Spleen (tissue), 11 donors: Measurements from ENCODE around the gene STIM1. TPM values are rescaled to one million over a fixed set of nuclear protein-coding genes. Genes with fewer than 3 reads are reported as not detected.

Experiments
- DNase-seq: peaks from one replicate; pipeline ENCODE4 v3.0.0-alpha.2; 2020
- H3K27ac ChIP-seq, 8 donors: fragments of 200-600 bp; sonication (generic) in 7 of 8; 1 replicate in 4 of 8; 2 replicates in 4 of 8; pipeline versions ENCODE4 v1.5.0 to v1.8.0; 2016 to 2021; ENCODE audit warnings: inconsistent platforms in 4 of 8, mild to moderate bottlenecking in 4 of 8, moderate library complexity in 1 of 8
- H3K27me3 ChIP-seq, 7 donors: fragments of 200-600 bp; sonication (generic) in 6 of 7; replicated peaks in 1 of 7; 1 replicate in 4 of 7; 2 replicates in 3 of 7; pipeline versions ENCODE4 v1.5.0 to v1.8.0; 2016 to 2021; ENCODE audit warnings: inconsistent platforms in 3 of 7, mild to moderate bottlenecking in 1 of 7
- H3K36me3 ChIP-seq, 6 donors: fragments of 200-600 bp; sonication (generic) in 5 of 6; 1 replicate in 4 of 6; 2 replicates in 2 of 6; pipeline versions ENCODE4 v1.5.0 to v1.8.0; 2016 to 2021; ENCODE audit warnings: inconsistent platforms in 2 of 6
- H3K4me1 ChIP-seq, 6 donors: fragments of 200-600 bp; sonication (generic) in 5 of 6; 1 replicate in 3 of 6; 2 replicates in 3 of 6; pipeline versions ENCODE4 v1.5.0 to v1.8.0; 2016 to 2021; ENCODE audit warnings: inconsistent platforms in 3 of 6
- H3K4me3 ChIP-seq, 8 donors: fragments of 200-600 bp; sonication (generic) in 7 of 8; 1 replicate in 4 of 8; 2 replicates in 4 of 8; pipeline versions ENCODE4 v1.5.0 to v1.8.0; 2016 to 2021; ENCODE audit warnings: inconsistent platforms in 4 of 8, mild to moderate bottlenecking in 4 of 8, moderate library complexity in 2 of 8
- H3K9me3 ChIP-seq, 8 donors: fragments of 200-600 bp; sonication (generic) in 7 of 8; 1 replicate in 4 of 8; 2 replicates in 4 of 8; pipeline versions ENCODE4 v1.5.0 to v1.8.0; 2016 to 2021; ENCODE audit warnings: inconsistent platforms in 4 of 8
- POLR2A ChIP-seq, 3 donors: fragments of 450-650 bp; IDR thresholded peaks; one replicate each; pipeline ENCODE4 v1.5.1; 2017; ENCODE audit warnings: antibody characterized with exemption in 3 of 3, mild to moderate bottlenecking in 1 of 3
- POLR2AphosphoS5 ChIP-seq, 3 donors: sonication (generic); formaldehyde crosslinking; IDR thresholded peaks; one replicate each; pipeline ENCODE4 v1.5.1; 2017; ENCODE audit warnings: antibody characterized with exemption in 3 of 3
- WGBS, 5 donors: extraction: QIAGEN DNeasy Blood & Tissue Kit in 3 of 5; methylation state at CpG; one replicate each; pipeline versions ENCODE4 v1.1.5 to v1.1.7; 2013 to 2018; 5-methylcytosine and 5-hydroxymethylcytosine counted together
- intact Hi-C: fragments of 100-400 bp; cut with DNase I; formaldehyde crosslinking; loops from one replicate; pipeline ENCODE4 v1.15.0; 2023; ENCODE audit warnings: low total_unique reads
- polyA plus RNA-seq, 3 donors: library from polyadenylated mRNA; stranded (reverse); fragments of 200-250 nt; gene quantifications; one replicate each; pipeline ENCODE4 v1.2.1, GENCODE V29; 2013
- total RNA-seq, 7 donors: library from RNA; depleted of rRNA in 3 of 7; stranded (reverse); fragments of >200 nt in 3 of 7; fragmentation: NEBNext Ultra II Directional in 4 of 7; extraction: Animal tissue kit (Norgen Biotek cat#: 25700) in 4 of 7; gene quantifications; one replicate each; pipeline versions ENCODE4 v1.1.0 to v1.2.1, GENCODE V29; 2016 to 2021
- TF ChIP-seq, protein P1 (sequence below), 11 experiments: fragments of 200-600 bp in 7 of 11; fragments of 450-650 bp in 4 of 11; sonication (generic) in 4 of 11; IDR thresholded peaks in 8 of 11; conservative IDR thresholded peaks in 3 of 11; 1 replicate in 7 of 11; 2 replicates in 4 of 11; pipeline versions ENCODE4 v1.4.0 to v1.8.0; 2016 to 2021; ENCODE audit warnings: antibody characterized with exemption in 11 of 11, inconsistent platforms in 4 of 11, mild to moderate bottlenecking in 1 of 11
- donor health status: healthy with polysubstance abuse.
- donor health status: DM: no; HTN: no; CAD: no; lungs with moderate emphysema.
- donor health status: DM: no; HTN: no; CAD: no.
- donor health status: Bipolar disorder and iron deficiency.
- donor health status: healthy.
- donor health status: DM: no; HTN: no; CAD: no.
- donor health status: DM: yes; HTN: yes; CAD: no.

STIM1 gene
- total and polyA plus RNA-seq, 10 donors = 13.0 to 85.2 (median 58.0) TPM

DNA sequence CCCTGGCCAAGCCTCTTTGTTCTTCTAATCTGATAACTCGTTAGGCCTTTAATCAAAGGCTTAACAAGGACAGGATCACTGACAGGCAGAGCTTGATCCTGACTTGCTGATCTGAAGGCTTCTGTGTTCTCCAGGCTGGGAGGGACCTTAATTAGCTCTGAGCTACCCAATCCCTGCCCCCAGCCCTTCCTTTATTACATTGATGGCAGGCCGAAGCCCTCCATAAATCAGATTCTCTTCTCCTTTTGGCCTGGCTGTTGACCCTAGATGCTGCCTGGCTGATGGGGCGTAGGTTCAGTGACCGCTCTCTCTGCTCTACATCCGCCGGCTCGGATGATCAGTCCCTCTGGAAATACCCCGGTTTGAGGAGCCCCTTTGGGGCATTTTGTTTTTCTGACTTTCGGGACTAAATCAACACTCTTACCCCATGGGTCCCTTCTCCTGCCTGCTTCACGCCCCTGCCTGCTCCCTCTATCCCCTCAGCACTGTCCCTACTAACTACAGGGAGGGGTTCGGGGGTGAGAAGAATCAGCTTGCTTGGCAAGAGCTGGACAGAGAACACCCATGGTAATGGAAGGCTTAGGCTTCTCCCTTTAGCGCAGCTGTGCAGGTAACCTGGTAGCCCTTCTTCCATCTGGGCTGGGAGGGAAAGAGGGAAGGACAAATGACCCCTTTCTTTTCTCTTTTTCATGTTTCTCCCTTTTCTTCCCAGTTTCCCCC lies 229.1 kb downstream of the STIM1 start:
- DNase-seq = no peak
- WGBS, 5 donors = 93 to 95% (median 94%) methylated on average over 12 of the region's 12 CpGs

DNA sequence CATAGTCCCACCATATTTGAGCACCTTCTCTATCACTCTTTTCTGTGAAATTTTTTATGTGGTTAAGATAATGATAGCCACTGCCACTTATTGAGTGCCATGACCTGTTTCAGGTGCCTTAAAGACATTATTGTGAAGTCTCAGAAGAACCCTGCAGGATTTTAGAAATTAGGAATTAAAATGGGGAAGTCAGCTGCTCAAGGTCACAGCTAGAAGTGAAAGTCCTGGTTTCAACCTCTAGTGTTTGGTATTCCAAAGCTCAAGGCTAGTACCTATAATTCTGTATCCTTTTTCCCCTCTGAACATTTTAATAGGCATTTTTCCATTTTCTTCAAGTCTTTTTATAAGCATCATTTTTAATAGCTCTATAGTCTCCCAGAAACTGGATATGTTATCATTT lies 230.1 kb downstream of the STIM1 start:
- Histone ChIP-seq H3K27me3 (no peaks in the 10 kb centered on the region), H3K9me3 (no peaks in the 10 kb centered on the region), H3K4me1 (peaks cover 0 to 8% (median 0%) of the 10 kb centered on the region in 6 donors), H3K36me3 (peaks cover 0 to 100% (median 66%) of the 10 kb centered on the region in 6 donors), H3K4me3 (no peak overlapping the region), H3K27ac (no peak overlapping the region)
- intact Hi-C loops = no loop called here
- TF ChIP-seq POLR2A (IDR thresholded peaks at IDR 0.05) (no peak), POLR2AphosphoS5 (IDR thresholded peaks at IDR 0.05) (no peak)
- TF ChIP-seq, protein P1, sequence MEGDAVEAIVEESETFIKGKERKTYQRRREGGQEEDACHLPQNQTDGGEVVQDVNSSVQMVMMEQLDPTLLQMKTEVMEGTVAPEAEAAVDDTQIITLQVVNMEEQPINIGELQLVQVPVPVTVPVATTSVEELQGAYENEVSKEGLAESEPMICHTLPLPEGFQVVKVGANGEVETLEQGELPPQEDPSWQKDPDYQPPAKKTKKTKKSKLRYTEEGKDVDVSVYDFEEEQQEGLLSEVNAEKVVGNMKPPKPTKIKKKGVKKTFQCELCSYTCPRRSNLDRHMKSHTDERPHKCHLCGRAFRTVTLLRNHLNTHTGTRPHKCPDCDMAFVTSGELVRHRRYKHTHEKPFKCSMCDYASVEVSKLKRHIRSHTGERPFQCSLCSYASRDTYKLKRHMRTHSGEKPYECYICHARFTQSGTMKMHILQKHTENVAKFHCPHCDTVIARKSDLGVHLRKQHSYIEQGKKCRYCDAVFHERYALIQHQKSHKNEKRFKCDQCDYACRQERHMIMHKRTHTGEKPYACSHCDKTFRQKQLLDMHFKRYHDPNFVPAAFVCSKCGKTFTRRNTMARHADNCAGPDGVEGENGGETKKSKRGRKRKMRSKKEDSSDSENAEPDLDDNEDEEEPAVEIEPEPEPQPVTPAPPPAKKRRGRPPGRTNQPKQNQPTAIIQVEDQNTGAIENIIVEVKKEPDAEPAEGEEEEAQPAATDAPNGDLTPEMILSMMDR (IDR thresholded peaks at IDR 0.05 in 8 of 11, conservative IDR thresholded peaks at IDR 0.05 in 3 of 11) = no peak
- DNase-seq = no peak

More for the DNA sequence above, 229.1 kb downstream of the STIM1 start:
- intact Hi-C loops = no loop called here
- Histone ChIP-seq H3K9me3 (no peaks in the 10 kb centered on the region), H3K27me3 (no peaks in the 10 kb centered on the region), H3K27ac (no peak overlapping the region), H3K4me1 (peaks cover 0 to 8% (median 0%) of the 10 kb centered on the region in 6 donors), H3K36me3 (peaks cover 0 to 100% (median 63%) of the 10 kb centered on the region in 6 donors), H3K4me3 (no peak overlapping the region)
- TF ChIP-seq, protein P1 (IDR thresholded peaks at IDR 0.05 in 8 of 11, conservative IDR thresholded peaks at IDR 0.05 in 3 of 11) = no peak
- TF ChIP-seq POLR2AphosphoS5 (IDR thresholded peaks at IDR 0.05) = no peak

DNA sequence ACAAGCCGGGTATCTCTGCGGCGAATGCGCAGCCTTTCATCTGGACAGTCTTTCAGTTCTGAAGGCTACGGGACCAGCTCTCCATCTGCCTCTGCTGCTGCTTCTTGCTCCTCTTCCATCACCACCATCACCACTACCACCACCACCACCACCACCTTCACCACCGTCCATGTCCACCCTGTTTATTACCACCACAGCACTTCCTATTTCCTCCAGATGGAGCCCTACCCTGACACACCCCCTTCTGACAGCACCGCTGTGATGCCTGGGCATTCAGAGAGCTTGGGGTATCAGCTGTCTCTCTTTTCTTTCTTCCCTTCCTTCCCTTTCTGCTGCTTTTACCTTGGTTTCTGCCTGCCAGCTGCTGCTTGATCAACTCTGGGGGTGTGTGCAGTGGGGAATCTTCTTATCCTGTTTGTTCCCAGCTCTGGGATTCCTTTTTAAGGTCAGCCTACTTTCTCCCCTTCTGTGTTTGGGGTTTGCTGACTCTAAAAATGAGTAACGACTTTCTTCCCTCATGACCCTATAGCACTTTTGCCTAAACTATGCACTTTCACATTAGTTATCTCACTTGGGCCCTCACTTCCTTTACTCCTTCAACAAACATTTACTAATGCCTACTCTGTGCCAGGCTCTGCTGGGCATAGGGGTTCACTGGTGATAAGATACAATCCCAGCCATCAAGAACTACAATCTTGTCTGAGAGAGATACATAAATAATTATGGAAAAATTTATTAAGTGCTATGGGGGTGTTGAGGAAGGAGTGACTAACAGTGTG lies 231.3 kb downstream of the STIM1 start:
- 80 to 84% (median 81%) methylated on average over 8 of the region's 8 CpGs for WGBS, 5 donors
- Histone ChIP-seq H3K9me3 (no peaks in the 10 kb centered on the region), H3K27ac (no peak overlapping the region), H3K36me3 (peaks cover 0 to 100% (median 64%) of the 10 kb centered on the region in 6 donors), H3K4me3 (no peak overlapping the region), H3K27me3 (no peaks in the 10 kb centered on the region), H3K4me1 (peaks cover 0 to 16% (median 0%) of the 10 kb centered on the region in 6 donors)
- intact Hi-C loops = no loop called here
- TF ChIP-seq POLR2A (IDR thresholded peaks at IDR 0.05) = no peak
- TF ChIP-seq, protein P1 (IDR thresholded peaks at IDR 0.05 in 8 of 11, conservative IDR thresholded peaks at IDR 0.05 in 3 of 11) = no peak
- no peak for TF ChIP-seq POLR2AphosphoS5 (IDR thresholded peaks at IDR 0.05)
- no peak for DNase-seq

DNA sequence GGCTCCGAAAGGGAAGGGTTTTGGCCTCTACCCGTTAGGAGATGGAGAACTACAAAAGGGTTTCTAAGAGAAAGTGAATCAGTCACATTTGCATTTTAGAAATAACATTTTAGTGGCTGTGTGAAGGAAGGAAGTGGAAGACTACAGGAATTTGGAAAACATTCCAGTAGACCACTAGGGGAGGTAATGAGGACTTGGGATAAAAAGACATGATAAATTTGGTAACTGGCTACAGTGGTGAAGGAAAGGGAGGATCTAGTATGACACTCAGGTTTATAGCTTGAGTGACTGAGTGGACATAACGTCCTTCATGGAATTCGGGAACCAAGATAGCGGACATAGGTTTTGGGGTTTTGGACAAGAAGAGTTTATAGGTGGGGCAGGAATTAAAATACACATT lies 232.1 kb downstream of the STIM1 start:
- H3K4me1 ChIP-seq = peaks cover 0 to 24% (median 0%) of the 10 kb centered on the region in 6 donors
- intact Hi-C loops = no loop called here
- TF ChIP-seq POLR2A (IDR thresholded peaks at IDR 0.05) = no peak
- no peak for TF ChIP-seq POLR2AphosphoS5 (IDR thresholded peaks at IDR 0.05)
- TF ChIP-seq, protein P1 (IDR thresholded peaks at IDR 0.05 in 8 of 11, conservative IDR thresholded peaks at IDR 0.05 in 3 of 11) = no peak
- H3K27ac ChIP-seq = no peak overlapping the region
- H3K9me3 ChIP-seq = no peaks in the 10 kb centered on the region
- H3K36me3 ChIP-seq = peaks cover 0 to 100% (median 58%) of the 10 kb centered on the region in 6 donors
- 90 to 94% (median 93%) methylated on average over 5 of the region's 5 CpGs for WGBS, 5 donors
- H3K27me3 ChIP-seq = no peaks in the 10 kb centered on the region
- no peak for DNase-seq
- H3K4me3 ChIP-seq = no peak overlapping the region
